GM10266 (cell line): ENCODE measurements around the gene FAM3C.

ENCODE experiments used
- DNase-seq: peaks from one replicate; pipeline ENCODE4 v3.0.0; 2012; ENCODE audit errors: extremely low spot score
- CTCF ChIP-seq: IDR thresholded peaks from 2 replicates; pipeline ENCODE4 v1.5.1; 2012; ENCODE audit warnings: mild to moderate bottlenecking, low read depth; ENCODE audit not compliant: control insufficient read depth, insufficient read depth; ENCODE audit errors: missing control alignments

Gene FAM3C

GRCh38 chr7:121331574-121331973, 64.5 kb downstream of the FAM3C start:
- TF ChIP-seq CTCF = no peak
- no peak for DNase-seq

GRCh38 chr7:121331048-121331447, 65.1 kb downstream of the FAM3C start:
- TF ChIP-seq CTCF = no peak
- no peak for DNase-seq

- no peak for TF ChIP-seq CTCF
- peak; percentile 19 for DNase-seq
These were observed 65.9 kb downstream of the FAM3C start for GRCh38 chr7:121330053-121330833.

GRCh38 chr7:121329191-121330052, 66.7 kb downstream of the FAM3C start:
- DNase-seq = peak; percentile 52

GRCh38 chr7:121328508-121329190, 67.5 kb downstream of the FAM3C start, which contains the start of gene WNT16:
TSS of gene WNT16 (plus strand) at chr7:121329000. CDS start at chr7:121329293, 293 bp downstream.
- DNase-seq = peak; percentile 14
- TF ChIP-seq CTCF = no peak

More at GRCh38 chr7:121329191-121330052, 66.7 kb downstream of the FAM3C start:
- TF ChIP-seq CTCF = peak; percentile 30

GRCh38 chr7:121327671-121328070, 68.4 kb downstream of the FAM3C start:
- no peak for TF ChIP-seq CTCF
- DNase-seq = no peak
